GM19324 (cell line): ENCODE data around the gene TFCP2L1.
"Not testable (repeated sequence)": the region's sequence is repeated elsewhere in the genome, so short reads cannot be mapped to it uniquely, and the experiment has no call there.

Source experiments
- ATAC-seq: cut with Tn5 transposase; IDR thresholded peaks from one replicate; pipeline ENCODE4 v1.9.1; 2021; ENCODE audit warnings: mild to moderate bottlenecking, moderate library complexity; ENCODE audit not compliant: unreplicated experiment, low FRiP score

The TFCP2L1 gene

GRCh38 chr2:121273116-121273515, 11.9 kb downstream of the TFCP2L1 start:
- no peak for ATAC-seq

GRCh38 chr2:121272596-121272995, 12.4 kb downstream of the TFCP2L1 start:
- no peak for ATAC-seq

- ATAC-seq: not testable (repeated sequence)
Observed at GRCh38 chr2:121269436-121269835, 15.6 kb downstream of the TFCP2L1 start.

GRCh38 chr2:121266543-121267106, 18.4 kb downstream of the TFCP2L1 start:
- ATAC-seq: no peak

GRCh38 chr2:121263996-121264715, 20.8 kb downstream of the TFCP2L1 start:
- ATAC-seq: no peak

- ATAC-seq: no peak
Observed at GRCh38 chr2:121260370-121261154, 24.4 kb downstream of the TFCP2L1 start.

GRCh38 chr2:121258051-121258450, 27.0 kb downstream of the TFCP2L1 start:
- ATAC-seq: no peak

- ATAC-seq: no peak
Observed at GRCh38 chr2:121257480-121257840, 27.5 kb downstream of the TFCP2L1 start.

- ATAC-seq: no peak
Observed at GRCh38 chr2:121256720-121257479, 28.1 kb downstream of the TFCP2L1 start.

- ATAC-seq: no peak
Observed at GRCh38 chr2:121255358-121255757, 29.6 kb downstream of the TFCP2L1 start.

GRCh38 chr2:121254748-121255147, 30.3 kb downstream of the TFCP2L1 start:
- ATAC-seq: no peak

- no peak for ATAC-seq
Observed at GRCh38 chr2:121253674-121254240, 31.2 kb downstream of the TFCP2L1 start.

- ATAC-seq: no peak
Observed at GRCh38 chr2:121253021-121253673, 31.9 kb downstream of the TFCP2L1 start.

- ATAC-seq: no peak
Observed at GRCh38 chr2:121251497-121251896, 33.5 kb downstream of the TFCP2L1 start.

- ATAC-seq: no peak
Observed at GRCh38 chr2:121248766-121249343, 36.1 kb downstream of the TFCP2L1 start.

- ATAC-seq: no peak
Observed at GRCh38 chr2:121247971-121248370, 37.0 kb downstream of the TFCP2L1 start.

- ATAC-seq: no peak
Observed at GRCh38 chr2:121247534-121247933, 37.5 kb downstream of the TFCP2L1 start.

GRCh38 chr2:121246704-121247255, 38.2 kb downstream of the TFCP2L1 start:
- no peak for ATAC-seq

GRCh38 chr2:121245913-121246312, 39.1 kb downstream of the TFCP2L1 start:
- ATAC-seq: no peak
